ENCODE data around the gene ATF6B.

Gene ATF6B

GRCh38 chr6:32127717-32128592 lies at the start of gene ATF6B:
Gene ATF6B, minus strand, starts transcription at chr6:32128246. Its CDS starts 39 bp downstream, at chr6:32128207.
- peak; percentile 100 for DNase-seq (ENCODE audit: low spot score)

GRCh38 chr6:32177183-32177787 lies 49.2 kb upstream of the ATF6B start:
- DNase-seq (ENCODE audit: low spot score): no peak

- DNase-seq (ENCODE audit: low spot score): peak; percentile 33
These were observed 48.6 kb upstream of the ATF6B start for GRCh38 chr6:32176476-32177182.

- DNase-seq (ENCODE audit: low spot score): peak; percentile 98
These were observed 47.8 kb upstream of the ATF6B start, which contains the start of gene AGPAT1 for GRCh38 chr6:32175711-32176475. Gene AGPAT1, minus strand, starts transcription at chr6:32176084. Its CDS starts 4,588 bp downstream, at chr6:32171496.

- no peak for DNase-seq (ENCODE audit: low spot score)
These were observed 47.3 kb upstream of the ATF6B start for GRCh38 chr6:32175322-32175710.

GRCh38 chr6:32174416-32174815 lies 46.4 kb upstream of the ATF6B start:
- DNase-seq (ENCODE audit: low spot score): no peak

GRCh38 chr6:32173051-32173727 lies 45.1 kb upstream of the ATF6B start:
- no peak for DNase-seq (ENCODE audit: low spot score)

- no peak for DNase-seq (ENCODE audit: low spot score)
These were observed 43.2 kb upstream of the ATF6B start for GRCh38 chr6:32171234-32171633.

GRCh38 chr6:32170294-32170693 lies 42.2 kb upstream of the ATF6B start:
- DNase-seq (ENCODE audit: low spot score): no peak

GRCh38 chr6:32168807-32169591 lies 41.0 kb upstream of the ATF6B start:
- no peak for DNase-seq (ENCODE audit: low spot score)

GRCh38 chr6:32168350-32168749 lies 40.3 kb upstream of the ATF6B start:
- no peak for DNase-seq (ENCODE audit: low spot score)

- DNase-seq (ENCODE audit: low spot score): no peak
These were observed 39.8 kb upstream of the ATF6B start for GRCh38 chr6:32167761-32168262.

- no peak for DNase-seq (ENCODE audit: low spot score)
These were observed 39.2 kb upstream of the ATF6B start for GRCh38 chr6:32167154-32167760.

GRCh38 chr6:32166411-32167061 lies 38.5 kb upstream of the ATF6B start:
- DNase-seq (ENCODE audit: low spot score): no peak

- DNase-seq (ENCODE audit: low spot score): no peak
These were observed 36.2 kb upstream of the ATF6B start, which contains the start of gene EGFL8 for GRCh38 chr6:32164295-32164694. Gene EGFL8, plus strand, starts transcription at chr6:32164595. Its CDS starts 1,571 bp downstream, at chr6:32166166.

GRCh38 chr6:32163559-32164258 lies 35.7 kb upstream of the ATF6B start:
- DNase-seq (ENCODE audit: low spot score): no peak

GRCh38 chr6:32158052-32158451 lies 30.0 kb upstream of the ATF6B start:
- DNase-seq (ENCODE audit: low spot score): no peak

GRCh38 chr6:32156891-32157290 lies 28.8 kb upstream of the ATF6B start:
- no peak for DNase-seq (ENCODE audit: low spot score)

All from cerebellar cortex (tissue), 1 donor.